ENCODE results near the gene LIMD2. TPM values are rescaled to one million over a fixed set of nuclear protein-coding genes. Genes with fewer than 3 reads are reported as not detected.
"Not testable (repeated sequence)": the region's sequence is repeated elsewhere in the genome, so short reads cannot be mapped to it uniquely, and the experiment has no call there.

Gene LIMD2
- total RNA-seq, 2 donors from 2014 or later = 3.6 to 5.6 TPM

- no peaks in the 10 kb centered on the region for H3K4me1 ChIP-seq
- no peaks in the 10 kb centered on the region for H3K9me3 ChIP-seq
- DNase-seq = no peak
- H3K9ac ChIP-seq (ENCODE audit: low read depth in 2 of 2, low read length in 2 of 2) = no peak overlapping the region
- no peak for TF ChIP-seq CTCF (IDR thresholded peaks at IDR 0.05)
- H3K36me3 ChIP-seq = no peaks in the 10 kb centered on the region
- intact Hi-C loops (cut with DNase I) = no loop called here
- no peak overlapping the region for H3K4me3 ChIP-seq
- no peak overlapping the region for H3K27ac ChIP-seq
- H3K27me3 ChIP-seq = no peaks in the 10 kb centered on the region
Observed at GRCh38 chr17:63722403-63722802, 22.5 kb upstream of the LIMD2 start.

GRCh38 chr17:63720194-63720593 lies 20.3 kb upstream of the LIMD2 start:
- H3K4me3 ChIP-seq; H3K4me1 ChIP-seq; intact Hi-C loops (cut with DNase I); H3K27ac ChIP-seq; H3K9me3 ChIP-seq; H3K27me3 ChIP-seq; H3K9ac ChIP-seq (ENCODE audit: low read depth in 2 of 2, low read length in 2 of 2); H3K36me3 ChIP-seq; DNase-seq: not testable (repeated sequence)

GRCh38 chr17:63718988-63719387 lies 19.1 kb upstream of the LIMD2 start:
- Histone ChIP-seq H3K36me3 (no peaks in the 10 kb centered on the region), H3K9me3 (no peaks in the 10 kb centered on the region), H3K4me1 (no peaks in the 10 kb centered on the region), H3K9ac (ENCODE audit: low read depth in 2 of 2, low read length in 2 of 2) (no peak overlapping the region), H3K27ac (no peak overlapping the region), H3K27me3 (no peaks in the 10 kb centered on the region), H3K4me3 (no peak overlapping the region)
- TF ChIP-seq CTCF (IDR thresholded peaks at IDR 0.05) = no peak
- no peak for DNase-seq
- intact Hi-C loops (cut with DNase I) = no loop called here

- TF ChIP-seq CTCF (IDR thresholded peaks at IDR 0.05) = no peak
- no peaks in the 10 kb centered on the region for H3K9me3 ChIP-seq
- intact Hi-C loops (cut with DNase I) = no loop called here
- H3K4me1 ChIP-seq = no peaks in the 10 kb centered on the region
- DNase-seq = no peak
- H3K9ac ChIP-seq (ENCODE audit: low read depth in 2 of 2, low read length in 2 of 2) = no peak overlapping the region
- H3K27me3 ChIP-seq = no peaks in the 10 kb centered on the region
- no peak overlapping the region for H3K4me3 ChIP-seq
- no peaks in the 10 kb centered on the region for H3K36me3 ChIP-seq
- no peak overlapping the region for H3K27ac ChIP-seq
Observed at GRCh38 chr17:63716426-63716825, 16.5 kb upstream of the LIMD2 start.

GRCh38 chr17:63714550-63715277 lies 14.8 kb upstream of the LIMD2 start:
- DNase-seq = no peak
- no peak for TF ChIP-seq CTCF (IDR thresholded peaks at IDR 0.05)
- Histone ChIP-seq H3K9me3 (no peaks in the 10 kb centered on the region), H3K9ac (ENCODE audit: low read depth in 2 of 2, low read length in 2 of 2) (no peak overlapping the region), H3K27ac (no peak overlapping the region), H3K4me1 (no peaks in the 10 kb centered on the region), H3K4me3 (no peak overlapping the region), H3K27me3 (no peaks in the 10 kb centered on the region), H3K36me3 (no peaks in the 10 kb centered on the region)
- intact Hi-C loops (cut with DNase I) = no loop called here

- H3K27me3 ChIP-seq = no peaks in the 10 kb centered on the region
- no peak overlapping the region for H3K27ac ChIP-seq
- no peaks in the 10 kb centered on the region for H3K9me3 ChIP-seq
- no peak overlapping the region for H3K9ac ChIP-seq (ENCODE audit: low read depth in 2 of 2, low read length in 2 of 2)
- TF ChIP-seq CTCF (IDR thresholded peaks at IDR 0.05) = no peak
- H3K4me3 ChIP-seq = no peak overlapping the region
- DNase-seq = no peak
- no peaks in the 10 kb centered on the region for H3K4me1 ChIP-seq
- intact Hi-C loops (cut with DNase I) = loop anchor here (10.0 kb wide), 1 partner anchor 284 kb away; no protein-coding TSS in a partner anchor
- no peaks in the 10 kb centered on the region for H3K36me3 ChIP-seq
Observed at GRCh38 chr17:63709110-63709509, 9.2 kb upstream of the LIMD2 start.

Measured in colonic mucosa (tissue), 4 donors.